HUES64 (cell line): ENCODE measurements around the gene CPN2.

Experiments used
- H3K27ac ChIP-seq: 2 replicates; pipeline ENCODE4 v1.7.0; 2013; ENCODE audit warnings: low read depth, low read length, inconsistent platforms
- H3K27me3 ChIP-seq: 2 replicates; pipeline ENCODE4 v1.6.1; 2013; ENCODE audit warnings: mild to moderate bottlenecking, low read length; ENCODE audit not compliant: insufficient read depth
- H3K36me3 ChIP-seq: 2 replicates; pipeline ENCODE4 v1.6.1; 2013; ENCODE audit warnings: mild to moderate bottlenecking, low read length; ENCODE audit not compliant: insufficient read depth
- H3K4me1 ChIP-seq: 2 replicates; pipeline ENCODE4 v1.6.1; 2013; ENCODE audit warnings: mild to moderate bottlenecking, low read length, moderate library complexity; ENCODE audit not compliant: insufficient read depth
- H3K4me3 ChIP-seq: 2 replicates; pipeline ENCODE4 v1.5.1; 2013; ENCODE audit warnings: mild to moderate bottlenecking, low read length, moderate library complexity
- H3K9ac ChIP-seq: 2 replicates; pipeline ENCODE4 v1.6.1; 2013; ENCODE audit warnings: mild to moderate bottlenecking, low read depth, low read length
- H3K9me3 ChIP-seq: 2 replicates; pipeline ENCODE4 v1.6.1; 2013; ENCODE audit warnings: low read depth, low read length; ENCODE audit not compliant: insufficient read depth
- WGBS: fragments of 150-250, 120-280 bp; methylation state at CpG from one replicate; pipeline ENCODE4 v1.1.7; 2013; ENCODE audit warnings: missing lambda C conversion rate; 5-methylcytosine and 5-hydroxymethylcytosine counted together

Gene CPN2

GRCh38 chr3:194300936-194301335 lies 50.2 kb downstream of the CPN2 start:
- H3K4me1 ChIP-seq, result peaks cover 20% of the 10 kb centered on the region
- H3K27me3 ChIP-seq, result peaks cover 10% of the 10 kb centered on the region; the same call in 1 of the 2 replicates
- H3K9me3 ChIP-seq, result no peaks in the 10 kb centered on the region
- H3K4me3 ChIP-seq, result no peak overlapping the region
- no peaks in the 10 kb centered on the region for H3K36me3 ChIP-seq
- H3K9ac ChIP-seq, result no peak overlapping the region
- WGBS, result 95% methylated on average over 6 of the region's 6 CpGs
- no peak overlapping the region for H3K27ac ChIP-seq

- peak overlapping the region; percentile 59 for H3K27ac ChIP-seq
- WGBS, result 58% methylated on average over 13 of the region's 13 CpGs
- no peak overlapping the region for H3K9ac ChIP-seq
These were observed 50.8 kb downstream of the CPN2 start for GRCh38 chr3:194300382-194300758.

GRCh38 chr3:194298331-194299227 lies 52.5 kb downstream of the CPN2 start:
- Histone ChIP-seq H3K4me1 (peaks cover 32% of the 10 kb centered on the region), H3K9me3 (no peaks in the 10 kb centered on the region), H3K9ac (no peak overlapping the region), H3K27ac (no peak overlapping the region), H3K4me3 (no peak overlapping the region), H3K27me3 (peaks cover 9% of the 10 kb centered on the region; the same call in 1 of the 2 replicates), H3K36me3 (no peaks in the 10 kb centered on the region)
- WGBS, result 82% methylated on average over 19 of the region's 19 CpGs

More at GRCh38 chr3:194300382-194300758, 50.8 kb downstream of the CPN2 start:
- no peaks in the 10 kb centered on the region for H3K9me3 ChIP-seq
- H3K36me3 ChIP-seq, result no peaks in the 10 kb centered on the region
- no peak overlapping the region for H3K4me3 ChIP-seq
- H3K4me1 ChIP-seq, result peaks cover 17% of the 10 kb centered on the region
- H3K27me3 ChIP-seq, result peaks cover 10% of the 10 kb centered on the region; the same call in 1 of the 2 replicates

GRCh38 chr3:194296454-194297263 lies 54.5 kb downstream of the CPN2 start:
- H3K9ac ChIP-seq, result peak overlapping the region; percentile 90
- peak overlapping the region; percentile 37 for H3K4me3 ChIP-seq

GRCh38 chr3:194294895-194295214 lies 56.3 kb downstream of the CPN2 start:
- Histone ChIP-seq H3K36me3 (no peaks in the 10 kb centered on the region), H3K27me3 (no peaks in the 10 kb centered on the region), H3K9me3 (peaks cover 6% of the 10 kb centered on the region; the same call in 1 of the 2 replicates), H3K4me3 (no peak overlapping the region), H3K27ac (peak overlapping the region; percentile 34), H3K9ac (no peak overlapping the region), H3K4me1 (peaks cover 28% of the 10 kb centered on the region)
- WGBS, result 20% methylated on average over 5 of the region's 5 CpGs

More at GRCh38 chr3:194296454-194297263, 54.5 kb downstream of the CPN2 start:
- Histone ChIP-seq H3K4me1 (peaks cover 32% of the 10 kb centered on the region), H3K27me3 (no peaks in the 10 kb centered on the region), H3K27ac (peak overlapping the region; percentile 99), H3K36me3 (no peaks in the 10 kb centered on the region), H3K9me3 (no peaks in the 10 kb centered on the region)
- 1% methylated on average over 44 of the region's 47 CpGs for WGBS

- 50% methylated on average over 10 of the region's 10 CpGs for WGBS
- no peaks in the 10 kb centered on the region for H3K27me3 ChIP-seq
- H3K4me3 ChIP-seq, result no peak overlapping the region
- H3K36me3 ChIP-seq, result no peaks in the 10 kb centered on the region
- no peak overlapping the region for H3K9ac ChIP-seq
- H3K27ac ChIP-seq, result peak overlapping the region; percentile 34; the same call in 1 of the 2 replicates
- H3K9me3 ChIP-seq, result peaks cover 6% of the 10 kb centered on the region; the same call in 1 of the 2 replicates
- H3K4me1 ChIP-seq, result peaks cover 28% of the 10 kb centered on the region
These were observed 56.8 kb downstream of the CPN2 start for GRCh38 chr3:194294199-194294894.

GRCh38 chr3:194293546-194294198 lies 57.5 kb downstream of the CPN2 start:
- H3K4me3 ChIP-seq, result no peak overlapping the region
- H3K36me3 ChIP-seq, result no peaks in the 10 kb centered on the region
- no peak overlapping the region for H3K9ac ChIP-seq
- no peaks in the 10 kb centered on the region for H3K27me3 ChIP-seq
- peaks cover 28% of the 10 kb centered on the region for H3K4me1 ChIP-seq
- WGBS, result 87% methylated on average over 2 of the region's 2 CpGs
- peaks cover 6% of the 10 kb centered on the region; the same call in 1 of the 2 replicates for H3K9me3 ChIP-seq
- no peak overlapping the region for H3K27ac ChIP-seq

GRCh38 chr3:194292331-194292730 lies 58.8 kb downstream of the CPN2 start:
- no peak overlapping the region for H3K4me3 ChIP-seq
- 96% methylated on average over 3 of the region's 3 CpGs for WGBS
- no peaks in the 10 kb centered on the region for H3K27me3 ChIP-seq
- peaks cover 6% of the 10 kb centered on the region; the same call in 1 of the 2 replicates for H3K9me3 ChIP-seq
- H3K27ac ChIP-seq, result no peak overlapping the region
- H3K36me3 ChIP-seq, result no peaks in the 10 kb centered on the region
- peaks cover 35% of the 10 kb centered on the region for H3K4me1 ChIP-seq
- H3K9ac ChIP-seq, result no peak overlapping the region
